ENCODE data around the gene HES3. TPM values are rescaled to one million over a fixed set of nuclear protein-coding genes. Genes with fewer than 3 reads are reported as not detected.

HES3 gene
- total RNA-seq, 1 donor from 2014 or later: not detected

- H3K9me3 Mint-ChIP-seq (ENCODE audit: low read depth): no peaks in the 10 kb centered on the region
- DNase-seq (ENCODE audit: low spot score): no peak
- H3K27me3 Mint-ChIP-seq (ENCODE audit: low read depth): no peaks in the 10 kb centered on the region
- no peaks in the 10 kb centered on the region for H3K36me3 Mint-ChIP-seq (ENCODE audit: low read depth)
- peaks cover 2% of the 10 kb centered on the region for H3K4me1 Mint-ChIP-seq (ENCODE audit: low read depth)
- H3K27ac Mint-ChIP-seq (ENCODE audit: unreplicated experiment): no peak overlapping the region
- H3K4me3 Mint-ChIP-seq (ENCODE audit: unreplicated experiment): no peak overlapping the region
- TF ChIP-seq CTCF (IDR thresholded peaks at IDR 0.05): no peak
Measured at GRCh38 chr1:6257541-6258069, 13.6 kb downstream of the HES3 start.

- DNase-seq (ENCODE audit: low spot score): no peak
- no peaks in the 10 kb centered on the region for H3K27me3 Mint-ChIP-seq (ENCODE audit: low read depth)
- no peak overlapping the region for H3K27ac Mint-ChIP-seq (ENCODE audit: unreplicated experiment)
- H3K4me3 Mint-ChIP-seq (ENCODE audit: unreplicated experiment): no peak overlapping the region
- no peaks in the 10 kb centered on the region for H3K36me3 Mint-ChIP-seq (ENCODE audit: low read depth)
- H3K9me3 Mint-ChIP-seq (ENCODE audit: low read depth): no peaks in the 10 kb centered on the region
- no peak for TF ChIP-seq CTCF (IDR thresholded peaks at IDR 0.05)
- H3K4me1 Mint-ChIP-seq (ENCODE audit: low read depth): peaks cover 6% of the 10 kb centered on the region
Measured at GRCh38 chr1:6258675-6259074, 14.7 kb downstream of the HES3 start.

GRCh38 chr1:6259491-6260362 is 15.7 kb downstream of the HES3 start:
- no peak for DNase-seq (ENCODE audit: low spot score)
- peaks cover 6% of the 10 kb centered on the region for H3K4me1 Mint-ChIP-seq (ENCODE audit: low read depth)
- no peaks in the 10 kb centered on the region for H3K36me3 Mint-ChIP-seq (ENCODE audit: low read depth)

GRCh38 chr1:6260433-6260934 is 16.5 kb downstream of the HES3 start:
- Mint-ChIP-seq H3K36me3 (ENCODE audit: low read depth) (no peaks in the 10 kb centered on the region), H3K27me3 (ENCODE audit: low read depth) (no peaks in the 10 kb centered on the region), H3K27ac (ENCODE audit: unreplicated experiment) (no peak overlapping the region), H3K4me3 (ENCODE audit: unreplicated experiment) (peak overlapping the region; percentile 42), H3K4me1 (ENCODE audit: low read depth) (peaks cover 6% of the 10 kb centered on the region), H3K9me3 (ENCODE audit: low read depth) (no peaks in the 10 kb centered on the region)
- TF ChIP-seq CTCF (IDR thresholded peaks at IDR 0.05): no peak
- no peak for DNase-seq (ENCODE audit: low spot score)

More at GRCh38 chr1:6259491-6260362, 15.7 kb downstream of the HES3 start:
- Mint-ChIP-seq H3K27me3 (ENCODE audit: low read depth) (no peaks in the 10 kb centered on the region), H3K4me3 (ENCODE audit: unreplicated experiment) (peak overlapping the region; percentile 42), H3K9me3 (ENCODE audit: low read depth) (no peaks in the 10 kb centered on the region), H3K27ac (ENCODE audit: unreplicated experiment) (no peak overlapping the region)
- TF ChIP-seq CTCF (IDR thresholded peaks at IDR 0.05): no peak

- DNase-seq (ENCODE audit: low spot score): no peak
- peak within 1 kb of the TSS; percentile 59 for H3K4me3 Mint-ChIP-seq (ENCODE audit: unreplicated experiment)
- no peaks in the 10 kb centered on the region for H3K9me3 Mint-ChIP-seq (ENCODE audit: low read depth)
- no peak for TF ChIP-seq CTCF (IDR thresholded peaks at IDR 0.05)
- no peak within 1 kb of the TSS for H3K27ac Mint-ChIP-seq (ENCODE audit: unreplicated experiment)
- peaks cover 1% of the 10 kb centered on the region for H3K36me3 Mint-ChIP-seq (ENCODE audit: low read depth)
- peaks cover 6% of the 10 kb centered on the region for H3K4me1 Mint-ChIP-seq (ENCODE audit: low read depth)
- H3K27me3 Mint-ChIP-seq (ENCODE audit: low read depth): no peaks in the 10 kb centered on the region
Measured at GRCh38 chr1:6260961-6261614, 17.1 kb downstream of the HES3 start, which contains the start of gene GPR153. GPR153 (minus strand) TSS chr1:6261098; CDS start chr1:6254905, 6,193 bp downstream.
